ENCODE results near the gene AICDA.

Gene AICDA

DNA sequence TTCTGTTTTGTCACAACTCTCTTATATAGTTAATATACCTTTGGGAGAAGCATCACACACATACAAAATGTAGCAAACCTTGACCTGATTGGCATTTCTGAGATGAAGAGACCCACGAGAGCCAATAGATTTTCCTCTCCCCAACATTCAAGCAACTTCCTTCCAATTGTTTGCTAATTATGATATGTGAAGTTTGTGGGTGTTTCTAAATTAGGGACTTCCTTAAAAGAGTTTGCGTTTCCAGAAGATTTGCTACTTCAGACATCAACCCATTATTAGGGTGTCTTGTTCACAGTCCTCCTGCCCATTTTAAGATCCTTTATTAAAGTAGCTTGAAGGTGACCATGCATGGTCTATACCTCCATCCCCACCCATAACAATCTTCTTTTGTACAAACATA, 9.4 kb downstream of the AICDA start:
- Histone ChIP-seq H4K20me1 (ENCODE audit: low read depth, low read length) (no peaks in the 10 kb centered on the region), H3K27ac (ENCODE audit: low read depth, low read length) (no peak overlapping the region), H3K9me3 (ENCODE audit: insufficient read depth, low read length) (no peaks in the 10 kb centered on the region), H3K36me3 (ENCODE audit: low read length) (no peaks in the 10 kb centered on the region), H3K9me2 (replicated peaks; ENCODE audit: insufficient read depth, low read length) (no peaks in the 10 kb centered on the region), H3F3A (ENCODE audit: insufficient read depth) (no peaks in the 10 kb centered on the region), H3K79me2 (ENCODE audit: insufficient read depth, low read length) (no peaks in the 10 kb centered on the region), H3K27me3 (ENCODE audit: low read length) (no peaks in the 10 kb centered on the region), H3K4me3 (ENCODE audit: insufficient read depth, low read length, poor library complexity, severe bottlenecking) (no peak overlapping the region), H3K4me2 (ENCODE audit: low read depth, low read length, poor library complexity, severe bottlenecking) (no peak overlapping the region), H3K9ac (ENCODE audit: low read length) (no peak overlapping the region), H2AFZ (ENCODE audit: low read depth, low read length, severe bottlenecking) (no peak overlapping the region)
- TF ChIP-seq EZH2phosphoT487 (conservative IDR thresholded peaks at IDR 0.05; ENCODE audit: low read length): no peak
- TF ChIP-seq, protein P1, sequence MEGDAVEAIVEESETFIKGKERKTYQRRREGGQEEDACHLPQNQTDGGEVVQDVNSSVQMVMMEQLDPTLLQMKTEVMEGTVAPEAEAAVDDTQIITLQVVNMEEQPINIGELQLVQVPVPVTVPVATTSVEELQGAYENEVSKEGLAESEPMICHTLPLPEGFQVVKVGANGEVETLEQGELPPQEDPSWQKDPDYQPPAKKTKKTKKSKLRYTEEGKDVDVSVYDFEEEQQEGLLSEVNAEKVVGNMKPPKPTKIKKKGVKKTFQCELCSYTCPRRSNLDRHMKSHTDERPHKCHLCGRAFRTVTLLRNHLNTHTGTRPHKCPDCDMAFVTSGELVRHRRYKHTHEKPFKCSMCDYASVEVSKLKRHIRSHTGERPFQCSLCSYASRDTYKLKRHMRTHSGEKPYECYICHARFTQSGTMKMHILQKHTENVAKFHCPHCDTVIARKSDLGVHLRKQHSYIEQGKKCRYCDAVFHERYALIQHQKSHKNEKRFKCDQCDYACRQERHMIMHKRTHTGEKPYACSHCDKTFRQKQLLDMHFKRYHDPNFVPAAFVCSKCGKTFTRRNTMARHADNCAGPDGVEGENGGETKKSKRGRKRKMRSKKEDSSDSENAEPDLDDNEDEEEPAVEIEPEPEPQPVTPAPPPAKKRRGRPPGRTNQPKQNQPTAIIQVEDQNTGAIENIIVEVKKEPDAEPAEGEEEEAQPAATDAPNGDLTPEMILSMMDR (IDR thresholded peaks at IDR 0.05; ENCODE audit: insufficient read depth, low read length, poor library complexity, severe bottlenecking): no peak

DNA sequence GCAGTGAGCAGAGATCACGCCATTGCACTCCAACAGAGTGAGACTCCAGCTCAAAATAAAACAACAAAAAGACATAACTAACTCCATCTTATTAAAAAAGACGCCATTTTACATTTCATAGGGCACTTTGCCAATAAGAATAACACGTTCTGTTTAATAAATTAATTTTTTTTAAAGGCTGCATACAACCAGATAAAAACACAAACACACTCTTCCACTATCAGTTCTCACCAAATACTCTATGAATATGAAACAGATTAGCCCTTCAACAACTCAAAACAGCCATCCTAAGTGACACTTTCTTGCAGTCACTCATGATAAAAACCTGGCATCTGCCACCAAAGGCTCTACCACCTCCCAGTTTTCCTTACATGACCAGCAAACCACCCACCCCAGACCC, 16.1 kb downstream of the AICDA start:
- no peaks in the 10 kb centered on the region for H3K9me3 ChIP-seq (ENCODE audit: insufficient read depth, low read length)
- H3K79me2 ChIP-seq (ENCODE audit: insufficient read depth, low read length): no peaks in the 10 kb centered on the region
- TF ChIP-seq, protein P1 (IDR thresholded peaks at IDR 0.05; ENCODE audit: insufficient read depth, low read length, poor library complexity, severe bottlenecking): no peak
- no peak for TF ChIP-seq EZH2phosphoT487 (conservative IDR thresholded peaks at IDR 0.05; ENCODE audit: low read length)
- H3K27me3 ChIP-seq (ENCODE audit: low read length): no peaks in the 10 kb centered on the region
- no peak overlapping the region for H3K9ac ChIP-seq (ENCODE audit: low read length)
- no peaks in the 10 kb centered on the region for H4K20me1 ChIP-seq (ENCODE audit: low read depth, low read length)
- H3K4me2 ChIP-seq (ENCODE audit: low read depth, low read length, poor library complexity, severe bottlenecking): no peak overlapping the region
- no peak overlapping the region for H3K4me3 ChIP-seq (ENCODE audit: insufficient read depth, low read length, poor library complexity, severe bottlenecking)
- no peak overlapping the region for H2AFZ ChIP-seq (ENCODE audit: low read depth, low read length, severe bottlenecking)
- no peaks in the 10 kb centered on the region for H3F3A ChIP-seq (ENCODE audit: insufficient read depth)
- H3K9me2 ChIP-seq (replicated peaks; ENCODE audit: insufficient read depth, low read length): no peaks in the 10 kb centered on the region
- H3K27ac ChIP-seq (ENCODE audit: low read depth, low read length): no peak overlapping the region
- no peaks in the 10 kb centered on the region for H3K36me3 ChIP-seq (ENCODE audit: low read length)

DNA sequence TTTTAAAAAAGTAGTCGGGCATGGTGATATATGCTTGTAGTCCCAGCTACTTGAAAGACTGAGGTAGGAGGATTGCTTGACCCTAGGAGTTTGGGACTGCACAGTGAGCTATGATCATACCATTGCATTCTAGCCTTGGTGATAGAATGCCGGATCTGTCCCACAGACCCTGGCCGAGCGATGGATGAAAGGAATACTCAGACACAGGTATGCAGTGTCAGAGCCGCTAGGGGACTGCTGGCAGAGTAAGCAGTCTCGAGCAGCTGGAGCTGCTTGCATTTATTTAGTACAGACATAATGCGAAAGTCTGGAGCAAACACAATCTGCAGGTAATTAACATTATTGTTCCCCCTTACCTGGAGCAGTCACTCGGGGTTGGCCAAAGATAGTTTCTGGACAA, 18.6 kb downstream of the AICDA start:
- Histone ChIP-seq H3K9me3 (ENCODE audit: insufficient read depth, low read length) (no peaks in the 10 kb centered on the region), H3K4me3 (ENCODE audit: insufficient read depth, low read length, poor library complexity, severe bottlenecking) (no peak overlapping the region), H3F3A (ENCODE audit: insufficient read depth) (no peaks in the 10 kb centered on the region), H4K20me1 (ENCODE audit: low read depth, low read length) (no peaks in the 10 kb centered on the region), H3K9me2 (replicated peaks; ENCODE audit: insufficient read depth, low read length) (no peaks in the 10 kb centered on the region), H3K36me3 (ENCODE audit: low read length) (no peaks in the 10 kb centered on the region), H3K9ac (ENCODE audit: low read length) (no peak overlapping the region), H3K79me2 (ENCODE audit: insufficient read depth, low read length) (no peaks in the 10 kb centered on the region), H3K4me2 (ENCODE audit: low read depth, low read length, poor library complexity, severe bottlenecking) (no peak overlapping the region), H3K27ac (ENCODE audit: low read depth, low read length) (no peak overlapping the region), H2AFZ (ENCODE audit: low read depth, low read length, severe bottlenecking) (no peak overlapping the region), H3K27me3 (ENCODE audit: low read length) (no peaks in the 10 kb centered on the region)
- TF ChIP-seq, protein P1 (IDR thresholded peaks at IDR 0.05; ENCODE audit: insufficient read depth, low read length, poor library complexity, severe bottlenecking): no peak
- no peak for TF ChIP-seq EZH2phosphoT487 (conservative IDR thresholded peaks at IDR 0.05; ENCODE audit: low read length)

Measured in SU-DHL-6 (cell line).